ENCODE measurements around the gene ARHGEF18.

ARHGEF18 gene

GRCh38 chr19:7355151-7355820 lies 6.5 kb downstream of the ARHGEF18 start:
- Histone ChIP-seq H3K4me1 (ENCODE audit: control insufficient read depth, low read length) (peaks cover 46% of the 10 kb centered on the region), H4K20me1 (ENCODE audit: control insufficient read depth, insufficient read depth, low read depth, low read length) (peaks cover 42% of the 10 kb centered on the region), H3F3A (ENCODE audit: control insufficient read depth, insufficient read depth) (peaks cover 3% of the 10 kb centered on the region), H3K9me2 (replicated peaks; ENCODE audit: control insufficient read depth, low read length) (no peaks in the 10 kb centered on the region; the same call in 1 of the 2 replicates), H3K36me3 (ENCODE audit: control insufficient read depth, low read length) (peaks cover 93% of the 10 kb centered on the region), H3K9me3 (ENCODE audit: control insufficient read depth, insufficient read depth, low read length) (no peaks in the 10 kb centered on the region), H3K4me3 (ENCODE audit: low read length) (no peak overlapping the region), H3K27ac (ENCODE audit: low read depth, low read length) (no peak overlapping the region), H3K4me2 (ENCODE audit: low read length) (no peak overlapping the region), H3K27me3 (ENCODE audit: control insufficient read depth, low read length) (no peaks in the 10 kb centered on the region), H3K79me2 (ENCODE audit: control insufficient read depth, low read length) (peaks cover 98% of the 10 kb centered on the region)
- TF ChIP-seq CTCF (IDR thresholded peaks at IDR 0.05; ENCODE audit: low read depth, low read length, poor library complexity, severe bottlenecking) (no peak), EZH2phosphoT487 (IDR thresholded peaks at IDR 0.05; ENCODE audit: borderline replicate concordance, low read length) (no peak)

- no peak for TF ChIP-seq CTCF (IDR thresholded peaks at IDR 0.05; ENCODE audit: low read depth, low read length, poor library complexity, severe bottlenecking)
- TF ChIP-seq EZH2phosphoT487 (IDR thresholded peaks at IDR 0.05; ENCODE audit: borderline replicate concordance, low read length), result no peak
- Histone ChIP-seq H3K27ac (ENCODE audit: low read depth, low read length) (no peak overlapping the region), H3K27me3 (ENCODE audit: control insufficient read depth, low read length) (no peaks in the 10 kb centered on the region), H3K4me3 (ENCODE audit: low read length) (no peak overlapping the region), H3F3A (ENCODE audit: control insufficient read depth, insufficient read depth) (peaks cover 3% of the 10 kb centered on the region), H3K79me2 (ENCODE audit: control insufficient read depth, low read length) (peaks cover 98% of the 10 kb centered on the region), H3K9me3 (ENCODE audit: control insufficient read depth, insufficient read depth, low read length) (no peaks in the 10 kb centered on the region), H3K4me2 (ENCODE audit: low read length) (no peak overlapping the region), H4K20me1 (ENCODE audit: control insufficient read depth, insufficient read depth, low read depth, low read length) (peaks cover 45% of the 10 kb centered on the region), H3K4me1 (ENCODE audit: control insufficient read depth, low read length) (peaks cover 42% of the 10 kb centered on the region), H3K36me3 (ENCODE audit: control insufficient read depth, low read length) (peaks cover 94% of the 10 kb centered on the region), H3K9me2 (replicated peaks; ENCODE audit: control insufficient read depth, low read length) (no peaks in the 10 kb centered on the region; the same call in 1 of the 2 replicates)
Measured at GRCh38 chr19:7355871-7356270, 7.1 kb downstream of the ARHGEF18 start.

- no peak for TF ChIP-seq CTCF (IDR thresholded peaks at IDR 0.05; ENCODE audit: low read depth, low read length, poor library complexity, severe bottlenecking)
- TF ChIP-seq EZH2phosphoT487 (IDR thresholded peaks at IDR 0.05; ENCODE audit: borderline replicate concordance, low read length), result no peak
- H3K79me2 ChIP-seq (ENCODE audit: control insufficient read depth, low read length), result peaks cover 97% of the 10 kb centered on the region
Measured at GRCh38 chr19:7356899-7357627, 8.3 kb downstream of the ARHGEF18 start.

More at GRCh38 chr19:7356899-7357627, 8.3 kb downstream of the ARHGEF18 start:
- Histone ChIP-seq H3K4me1 (ENCODE audit: control insufficient read depth, low read length) (peaks cover 30% of the 10 kb centered on the region), H3K4me2 (ENCODE audit: low read length) (no peak overlapping the region), H3F3A (ENCODE audit: control insufficient read depth, insufficient read depth) (peaks cover 3% of the 10 kb centered on the region), H3K27me3 (ENCODE audit: control insufficient read depth, low read length) (no peaks in the 10 kb centered on the region), H3K9me2 (replicated peaks; ENCODE audit: control insufficient read depth, low read length) (no peaks in the 10 kb centered on the region; the same call in 1 of the 2 replicates), H4K20me1 (ENCODE audit: control insufficient read depth, insufficient read depth, low read depth, low read length) (peaks cover 45% of the 10 kb centered on the region), H3K36me3 (ENCODE audit: control insufficient read depth, low read length) (peaks cover 92% of the 10 kb centered on the region), H3K4me3 (ENCODE audit: low read length) (no peak overlapping the region), H3K27ac (ENCODE audit: low read depth, low read length) (no peak overlapping the region), H3K9me3 (ENCODE audit: control insufficient read depth, insufficient read depth, low read length) (no peaks in the 10 kb centered on the region)
